Measurements from ENCODE around the gene TBC1D22A. TPM values are rescaled to one million over a fixed set of nuclear protein-coding genes. Genes with fewer than 3 reads are reported as not detected.

Gene TBC1D22A
- total and polyA plus RNA-seq, 9 of the 15 experiments (the other 6 are each of a cell fraction or from before 2014, with no cell fraction given): 0.20 to 11.5 (median 5.2) TPM

- TF ChIP-seq, protein P1, sequence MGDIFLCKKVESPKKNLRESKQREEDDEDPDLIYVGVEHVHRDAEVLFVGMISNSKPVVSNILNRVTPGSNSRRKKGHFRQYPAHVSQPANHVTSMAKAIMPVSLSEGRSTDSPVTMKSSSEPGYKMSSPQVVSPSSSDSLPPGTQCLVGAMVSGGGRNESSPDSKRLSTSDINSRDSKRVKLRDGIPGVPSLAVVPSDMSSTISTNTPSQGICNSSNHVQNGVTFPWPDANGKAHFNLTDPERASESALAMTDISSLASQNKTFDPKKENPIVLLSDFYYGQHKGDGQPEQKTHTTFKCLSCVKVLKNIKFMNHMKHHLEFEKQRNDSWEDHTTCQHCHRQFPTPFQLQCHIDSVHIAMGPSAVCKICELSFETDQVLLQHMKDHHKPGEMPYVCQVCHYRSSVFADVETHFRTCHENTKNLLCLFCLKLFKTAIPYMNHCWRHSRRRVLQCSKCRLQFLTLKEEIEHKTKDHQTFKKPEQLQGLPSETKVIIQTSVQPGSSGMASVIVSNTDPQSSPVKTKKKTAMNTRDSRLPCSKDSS (IDR thresholded peaks at IDR 0.05; ENCODE audit: low read depth, partially characterized antibody): no peak
- TF ChIP-seq HDAC1 (IDR thresholded peaks at IDR 0.05): peak in 1 of 2 experiments; percentile 70; a peak in 2 of 4 replicates
- TF ChIP-seq ZBTB2 (IDR thresholded peaks at IDR 0.05): no peak
- TF ChIP-seq PHF8 (IDR thresholded peaks at IDR 0.05; ENCODE audit: borderline replicate concordance, low read length): no peak
- peak; percentile 41 to 55; a peak in 3 of 4 replicates for TF ChIP-seq KDM1A (IDR thresholded peaks at IDR 0.05)
- TF ChIP-seq MECOM (CRISPR knock-in tag; IDR thresholded peaks at IDR 0.05): no peak
- no peak for TF ChIP-seq ETS1 (conservative IDR thresholded peaks at IDR 0.05; ENCODE audit: control insufficient read depth, low read depth, low read length)
- no peak for TF ChIP-seq ZNF184 (CRISPR knock-in tag; IDR thresholded peaks at IDR 0.05)
- no peak for TF ChIP-seq ZNF146 (CRISPR knock-in tag; IDR thresholded peaks at IDR 0.05; ENCODE audit: unreplicated experiment)
- no peak for TF ChIP-seq HDAC8 (tag; IDR thresholded peaks at IDR 0.05)
- TF ChIP-seq ZNF583 (CRISPR knock-in tag; IDR thresholded peaks at IDR 0.05): no peak
- no peak for TF ChIP-seq ZNF707 (CRISPR knock-in tag; conservative IDR thresholded peaks at IDR 0.05)
- no peak for TF ChIP-seq RBM14 (IDR thresholded peaks at IDR 0.05; ENCODE audit: borderline replicate concordance, insufficient read depth, low read depth, low read length)
- TF ChIP-seq BRCA1 (IDR thresholded peaks at IDR 0.05): no peak
- TF ChIP-seq BRCA1 (CRISPR knock-in tag; IDR thresholded peaks at IDR 0.05): no peak
- TF ChIP-seq CAMTA2 (CRISPR knock-in tag; conservative IDR thresholded peaks at IDR 0.05): no peak
- TF ChIP-seq ZNF282 (CRISPR knock-in tag; IDR thresholded peaks at IDR 0.05): no peak
- TF ChIP-seq POLR2B (IDR thresholded peaks at IDR 0.05; ENCODE audit: low read depth, partially characterized antibody): no peak
- no peak for TF ChIP-seq ZBTB1 (CRISPR knock-in tag; IDR thresholded peaks at IDR 0.05; ENCODE audit: borderline replicate concordance, low read depth)
- 0 out of 2 replicates have a peak, but pooled peaks have one; percentile 36 for TF ChIP-seq CTBP1 (IDR thresholded peaks at IDR 0.05; ENCODE audit: borderline replicate concordance)
Measured at GRCh38 chr22:47009304-47010101, 247.1 kb downstream of the TBC1D22A start (continued).

All from K562 (cell line).